Measurements from ENCODE around the gene CCDC190. TPM values are rescaled to one million over a fixed set of nuclear protein-coding genes. Genes with fewer than 3 reads are reported as not detected.
A peak's percentile ranks its signal among the peaks of the same experiment; 100 is the strongest.

CCDC190 gene
- total RNA-seq, 1 donor from 2014 or later, result 5.2 TPM

DNA sequence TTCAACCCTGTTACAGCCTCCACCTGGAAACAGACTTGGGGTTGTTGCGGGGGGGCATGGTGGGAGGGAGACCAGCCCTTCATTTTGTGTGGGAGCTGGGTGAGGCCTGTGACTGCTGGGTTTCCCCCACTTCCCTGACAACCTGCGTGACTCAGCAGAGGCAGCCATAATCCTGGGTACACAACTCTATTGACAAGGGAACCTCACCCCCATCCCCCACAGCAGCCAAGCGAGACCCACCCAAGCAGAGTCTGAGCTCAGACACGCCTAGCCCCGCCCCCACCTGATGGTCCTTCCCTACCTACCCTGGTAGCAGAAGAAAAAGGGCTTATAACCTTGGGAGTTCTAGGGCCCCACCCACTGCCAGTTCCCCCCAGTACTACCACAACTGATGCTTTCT lies 8.0 kb upstream of the CCDC190 start:
- H3K9me3 ChIP-seq, result peaks cover 5% of the 10 kb centered on the region
- ATAC-seq, result no peak
- intact Hi-C loops (cut with DNase I), result no loop called here

DNA sequence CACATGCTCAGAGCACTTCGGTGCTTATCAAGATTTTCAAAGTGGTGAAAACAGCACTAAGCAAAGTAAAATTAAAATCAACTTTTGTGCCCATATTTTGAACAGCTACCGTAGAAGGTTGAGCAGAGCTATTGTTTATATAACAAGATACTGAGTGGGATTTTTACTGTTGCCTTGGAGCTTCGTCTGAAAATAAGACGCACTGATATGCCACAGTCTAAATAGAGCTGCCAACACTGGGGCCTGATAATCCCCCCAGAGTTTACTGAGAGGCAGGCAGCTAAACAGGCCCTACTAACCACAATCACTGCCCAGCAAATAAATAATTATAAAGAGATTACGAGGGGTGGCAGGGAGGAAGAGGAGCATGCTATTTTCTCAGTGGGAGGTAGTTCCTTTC lies 650 bp upstream of the CCDC190 start:
- no peaks in the 10 kb centered on the region for H3K9me3 ChIP-seq
- no peaks in the 10 kb centered on the region for H3K36me3 ChIP-seq
- H3K27ac ChIP-seq, result peak overlapping the region; percentile 19
- no peak for DNase-seq
- peaks cover 8% of the 10 kb centered on the region for H3K4me1 ChIP-seq
- TF ChIP-seq, protein P1, sequence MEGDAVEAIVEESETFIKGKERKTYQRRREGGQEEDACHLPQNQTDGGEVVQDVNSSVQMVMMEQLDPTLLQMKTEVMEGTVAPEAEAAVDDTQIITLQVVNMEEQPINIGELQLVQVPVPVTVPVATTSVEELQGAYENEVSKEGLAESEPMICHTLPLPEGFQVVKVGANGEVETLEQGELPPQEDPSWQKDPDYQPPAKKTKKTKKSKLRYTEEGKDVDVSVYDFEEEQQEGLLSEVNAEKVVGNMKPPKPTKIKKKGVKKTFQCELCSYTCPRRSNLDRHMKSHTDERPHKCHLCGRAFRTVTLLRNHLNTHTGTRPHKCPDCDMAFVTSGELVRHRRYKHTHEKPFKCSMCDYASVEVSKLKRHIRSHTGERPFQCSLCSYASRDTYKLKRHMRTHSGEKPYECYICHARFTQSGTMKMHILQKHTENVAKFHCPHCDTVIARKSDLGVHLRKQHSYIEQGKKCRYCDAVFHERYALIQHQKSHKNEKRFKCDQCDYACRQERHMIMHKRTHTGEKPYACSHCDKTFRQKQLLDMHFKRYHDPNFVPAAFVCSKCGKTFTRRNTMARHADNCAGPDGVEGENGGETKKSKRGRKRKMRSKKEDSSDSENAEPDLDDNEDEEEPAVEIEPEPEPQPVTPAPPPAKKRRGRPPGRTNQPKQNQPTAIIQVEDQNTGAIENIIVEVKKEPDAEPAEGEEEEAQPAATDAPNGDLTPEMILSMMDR (IDR thresholded peaks at IDR 0.05), result no peak
- H3K27me3 ChIP-seq (ENCODE audit: low read depth), result no peaks in the 10 kb centered on the region
- no peak for ATAC-seq
- intact Hi-C loops (cut with DNase I), result no loop called here
- H3K4me3 ChIP-seq, result no peak overlapping the region

More for the DNA sequence above, 8.0 kb upstream of the CCDC190 start:
- no peak for DNase-seq
- Histone ChIP-seq H3K27me3 (ENCODE audit: low read depth) (no peaks in the 10 kb centered on the region), H3K27ac (no peak overlapping the region), H3K4me3 (no peak overlapping the region), H3K36me3 (no peaks in the 10 kb centered on the region), H3K4me1 (no peaks in the 10 kb centered on the region)
- TF ChIP-seq, protein P1 (IDR thresholded peaks at IDR 0.05), result no peak

DNA sequence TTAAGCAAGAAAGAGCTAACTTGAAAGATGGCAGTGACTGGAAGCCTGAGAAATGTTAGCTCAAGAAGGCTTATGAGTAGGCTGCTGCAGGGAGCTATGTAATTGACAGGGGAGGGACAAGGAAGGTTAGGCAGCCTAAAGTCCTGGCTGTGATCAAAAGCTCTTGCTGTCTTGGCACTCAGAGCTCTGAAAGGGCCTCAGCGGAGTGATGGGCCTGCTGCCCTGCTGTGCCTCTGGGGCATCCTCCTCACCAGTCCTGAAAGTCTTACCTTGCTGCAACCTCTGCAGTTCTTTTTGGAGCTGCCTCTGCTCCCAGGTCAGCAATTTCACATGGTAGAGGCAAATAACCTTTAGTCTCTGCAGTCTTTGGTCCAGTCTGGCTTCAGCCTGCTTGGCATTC lies 1.8 kb downstream of the CCDC190 start:
- TF ChIP-seq, protein P1 (IDR thresholded peaks at IDR 0.05), result no peak
- H3K27ac ChIP-seq, result no peak overlapping the region
- no peaks in the 10 kb centered on the region for H3K27me3 ChIP-seq (ENCODE audit: low read depth)
- H3K4me1 ChIP-seq, result peaks cover 8% of the 10 kb centered on the region
- ATAC-seq (no peak), DNase-seq (no peak)
- H3K4me3 ChIP-seq, result no peak overlapping the region
- H3K9me3 ChIP-seq, result no peaks in the 10 kb centered on the region
- intact Hi-C loops (cut with DNase I), result no loop called here
- H3K36me3 ChIP-seq, result no peaks in the 10 kb centered on the region

DNA sequence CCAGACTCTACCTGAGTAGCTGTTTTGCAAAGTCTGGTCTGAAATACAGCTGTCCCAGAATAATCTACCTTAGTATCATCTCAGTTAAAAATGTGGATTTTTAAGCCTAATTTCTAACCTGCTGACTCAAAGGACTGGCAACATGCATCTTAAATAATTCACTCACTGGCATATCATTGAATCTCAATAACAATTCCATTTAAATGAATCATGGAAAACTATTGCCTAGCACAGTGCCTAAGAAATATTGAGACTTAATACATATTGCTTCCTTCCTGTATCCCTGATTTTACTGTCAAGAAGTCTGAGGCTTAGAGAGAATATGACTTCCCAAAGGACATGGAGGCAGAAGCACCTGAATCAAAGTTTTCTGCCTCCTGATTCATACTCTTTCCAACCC lies 3.1 kb downstream of the CCDC190 start:
- intact Hi-C loops (cut with DNase I), result no loop called here
- H3K9me3 ChIP-seq, result no peaks in the 10 kb centered on the region
- H3K4me1 ChIP-seq, result peaks cover 8% of the 10 kb centered on the region
- H3K36me3 ChIP-seq, result no peaks in the 10 kb centered on the region
- H3K27ac ChIP-seq, result no peak overlapping the region
- ATAC-seq, result no peak
- no peak for DNase-seq
- TF ChIP-seq, protein P1 (IDR thresholded peaks at IDR 0.05), result no peak
- H3K4me3 ChIP-seq, result no peak overlapping the region
- no peaks in the 10 kb centered on the region for H3K27me3 ChIP-seq (ENCODE audit: low read depth)

DNA sequence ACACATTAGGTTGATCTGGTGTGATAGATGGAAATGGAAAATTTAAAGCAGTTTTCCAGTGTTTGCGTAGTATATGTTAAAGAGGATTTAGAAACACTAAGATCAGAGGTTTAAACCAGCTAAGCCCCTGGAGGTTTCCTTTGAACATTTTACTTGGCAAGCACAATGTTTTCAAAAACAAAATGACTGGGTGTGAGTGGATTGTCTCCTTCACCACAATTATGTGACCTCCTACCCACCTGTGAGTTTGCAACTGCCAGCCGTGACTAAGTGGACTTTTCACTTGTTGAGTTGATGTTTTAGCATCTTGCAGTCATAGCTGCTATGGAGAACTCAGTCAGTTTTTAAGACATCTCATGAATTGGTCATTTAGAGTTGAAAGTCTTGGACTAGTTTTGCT lies 4.7 kb downstream of the CCDC190 start:
- Histone ChIP-seq H3K4me3 (no peak overlapping the region), H3K27me3 (ENCODE audit: low read depth) (no peaks in the 10 kb centered on the region), H3K9me3 (no peaks in the 10 kb centered on the region), H3K27ac (no peak overlapping the region), H3K36me3 (no peaks in the 10 kb centered on the region), H3K4me1 (peaks cover 8% of the 10 kb centered on the region)
- no peak for ATAC-seq
- TF ChIP-seq, protein P1 (IDR thresholded peaks at IDR 0.05), result no peak
- intact Hi-C loops (cut with DNase I), result no loop called here
- no peak for DNase-seq
